ENCODE measurements around the gene STK26. TPM values are rescaled to one million over a fixed set of nuclear protein-coding genes. Genes with fewer than 3 reads are reported as not detected.
A peak's percentile ranks its signal among the peaks of the same experiment; 100 is the strongest.
"Not testable (repeated sequence)": the region's sequence is repeated elsewhere in the genome, so short reads cannot be mapped to it uniquely, and the experiment has no call there.

Gene STK26
- polyA plus RNA-seq, 3 donors from 2014 or later: 94.0 to 114 (median 104) TPM

GRCh38 chrX:132088864-132089263, 65.8 kb downstream of the STK26 start:
- DNase-seq: no peak
- H3K27ac Mint-ChIP-seq: no peak overlapping the region
- H3K9me3 Mint-ChIP-seq: no peaks in the 10 kb centered on the region
- H3K4me1 Mint-ChIP-seq: peaks cover 11 to 14% of the 10 kb centered on the region in 2 donors
- no peak overlapping the region for H3K4me3 Mint-ChIP-seq
- peaks cover 1 to 15% (median 8%) of the 10 kb centered on the region in 3 donors for H3K27me3 Mint-ChIP-seq (ENCODE audit: low read depth in 3 of 3)
- no peaks in the 10 kb centered on the region for H3K36me3 Mint-ChIP-seq

GRCh38 chrX:132090403-132091159, 67.5 kb downstream of the STK26 start:
- peak overlapping the region in 4 of 5 donors; percentile 16 to 64 (median 43) for H3K4me3 Mint-ChIP-seq
- peaks cover 11 to 14% of the 10 kb centered on the region in 2 donors for H3K4me1 Mint-ChIP-seq
- H3K27ac Mint-ChIP-seq: peak overlapping the region in 3 of 6 donors; percentile 31 to 58 (median 49)
- peak; percentile 3 to 17 (median 8) for DNase-seq
- H3K9me3 Mint-ChIP-seq: no peaks in the 10 kb centered on the region
- no peaks in the 10 kb centered on the region for H3K36me3 Mint-ChIP-seq
- H3K27me3 Mint-ChIP-seq (ENCODE audit: low read depth in 3 of 3): peaks cover 1 to 10% (median 9%) of the 10 kb centered on the region in 3 donors

- Mint-ChIP-seq H3K4me1 (peaks cover 11 to 14% of the 10 kb centered on the region in 2 donors), H3K9me3 (no peaks in the 10 kb centered on the region), H3K27me3 (ENCODE audit: low read depth in 3 of 3) (peaks cover 1 to 10% (median 9%) of the 10 kb centered on the region in 3 donors), H3K4me3 (no peak overlapping the region), H3K27ac (no peak overlapping the region), H3K36me3 (no peaks in the 10 kb centered on the region)
- peak; percentile 21 to 36 (median 36) for DNase-seq
Measured at GRCh38 chrX:132092439-132093065, 69.5 kb downstream of the STK26 start.

GRCh38 chrX:132093239-132093860, 70.2 kb downstream of the STK26 start:
- Mint-ChIP-seq H3K27ac (no peak overlapping the region), H3K9me3 (no peaks in the 10 kb centered on the region), H3K4me3 (no peak overlapping the region), H3K27me3 (ENCODE audit: low read depth in 3 of 3) (peaks cover 1 to 10% (median 6%) of the 10 kb centered on the region in 3 donors), H3K4me1 (peaks cover 11 to 14% of the 10 kb centered on the region in 2 donors), H3K36me3 (no peaks in the 10 kb centered on the region)
- DNase-seq: no peak

GRCh38 chrX:132094164-132094563, 71.1 kb downstream of the STK26 start:
- no peak overlapping the region for H3K27ac Mint-ChIP-seq
- peaks cover 11 to 14% of the 10 kb centered on the region in 2 donors for H3K4me1 Mint-ChIP-seq
- H3K27me3 Mint-ChIP-seq (ENCODE audit: low read depth in 3 of 3): peaks cover 1 to 10% (median 6%) of the 10 kb centered on the region in 3 donors
- peaks cover 0 to 1% (median 0%) of the 10 kb centered on the region in 6 donors for H3K9me3 Mint-ChIP-seq
- H3K36me3 Mint-ChIP-seq: no peaks in the 10 kb centered on the region
- DNase-seq: no peak
- no peak overlapping the region for H3K4me3 Mint-ChIP-seq

GRCh38 chrX:132098704-132099103, 75.6 kb downstream of the STK26 start:
- H3K9me3 Mint-ChIP-seq; DNase-seq; H3K4me1 Mint-ChIP-seq; H3K36me3 Mint-ChIP-seq; H3K4me3 Mint-ChIP-seq; H3K27ac Mint-ChIP-seq; H3K27me3 Mint-ChIP-seq (ENCODE audit: low read depth in 3 of 3): not testable (repeated sequence)

- DNase-seq: no peak
- peaks cover 0 to 1% (median 0%) of the 10 kb centered on the region in 6 donors for H3K9me3 Mint-ChIP-seq
- no peak overlapping the region for H3K4me3 Mint-ChIP-seq
- peaks cover 0 to 4% (median 1%) of the 10 kb centered on the region in 3 donors for H3K27me3 Mint-ChIP-seq (ENCODE audit: low read depth in 3 of 3)
- no peaks in the 10 kb centered on the region for H3K4me1 Mint-ChIP-seq
- no peaks in the 10 kb centered on the region for H3K36me3 Mint-ChIP-seq
- no peak overlapping the region for H3K27ac Mint-ChIP-seq
Measured at GRCh38 chrX:132101206-132101605, 78.1 kb downstream of the STK26 start.

- Mint-ChIP-seq H3K36me3 (no peaks in the 10 kb centered on the region), H3K4me1 (no peaks in the 10 kb centered on the region), H3K27ac (no peak overlapping the region), H3K4me3 (no peak overlapping the region), H3K9me3 (peaks cover 0 to 1% (median 0%) of the 10 kb centered on the region in 6 donors), H3K27me3 (ENCODE audit: low read depth in 3 of 3) (peaks cover 0 to 4% (median 1%) of the 10 kb centered on the region in 3 donors)
- DNase-seq: no peak
Measured at GRCh38 chrX:132101799-132102198, 78.7 kb downstream of the STK26 start.

- H3K27ac Mint-ChIP-seq: no peak overlapping the region
- no peak overlapping the region for H3K4me3 Mint-ChIP-seq
- no peaks in the 10 kb centered on the region for H3K9me3 Mint-ChIP-seq
- H3K4me1 Mint-ChIP-seq: no peaks in the 10 kb centered on the region
- peaks cover 2 to 5% (median 3%) of the 10 kb centered on the region in 3 donors for H3K27me3 Mint-ChIP-seq (ENCODE audit: low read depth in 3 of 3)
- no peaks in the 10 kb centered on the region for H3K36me3 Mint-ChIP-seq
- no peak for DNase-seq
Measured at GRCh38 chrX:132107291-132107690, 84.2 kb downstream of the STK26 start.

- DNase-seq: no peak
- Mint-ChIP-seq H3K36me3 (no peaks in the 10 kb centered on the region), H3K4me3 (no peak overlapping the region), H3K27me3 (ENCODE audit: low read depth in 3 of 3) (peaks cover 2 to 5% (median 4%) of the 10 kb centered on the region in 3 donors), H3K4me1 (no peaks in the 10 kb centered on the region), H3K9me3 (no peaks in the 10 kb centered on the region), H3K27ac (no peak overlapping the region)
Measured at GRCh38 chrX:132114607-132115006, 91.5 kb downstream of the STK26 start.

- no peak overlapping the region for H3K27ac Mint-ChIP-seq
- H3K9me3 Mint-ChIP-seq: no peaks in the 10 kb centered on the region
- no peaks in the 10 kb centered on the region for H3K4me1 Mint-ChIP-seq
- no peak for DNase-seq
- no peak overlapping the region for H3K4me3 Mint-ChIP-seq
- no peaks in the 10 kb centered on the region for H3K36me3 Mint-ChIP-seq
- H3K27me3 Mint-ChIP-seq (ENCODE audit: low read depth in 3 of 3): peaks cover 0 to 5% (median 4%) of the 10 kb centered on the region in 3 donors
Measured at GRCh38 chrX:132115792-132116191, 92.7 kb downstream of the STK26 start.

GRCh38 chrX:132118358-132118757, 95.3 kb downstream of the STK26 start:
- Mint-ChIP-seq H3K27me3 (ENCODE audit: low read depth in 3 of 3) (peaks cover 0 to 2% (median 0%) of the 10 kb centered on the region in 3 donors), H3K4me1 (no peaks in the 10 kb centered on the region), H3K4me3 (no peak overlapping the region), H3K9me3 (no peaks in the 10 kb centered on the region), H3K27ac (no peak overlapping the region), H3K36me3 (no peaks in the 10 kb centered on the region)
- DNase-seq: no peak

GRCh38 chrX:132119283-132119682, 96.2 kb downstream of the STK26 start:
- H3K27ac Mint-ChIP-seq: no peak overlapping the region
- H3K27me3 Mint-ChIP-seq (ENCODE audit: low read depth in 3 of 3): peaks cover 0 to 2% (median 0%) of the 10 kb centered on the region in 3 donors
- no peaks in the 10 kb centered on the region for H3K4me1 Mint-ChIP-seq
- no peak overlapping the region for H3K4me3 Mint-ChIP-seq
- no peaks in the 10 kb centered on the region for H3K36me3 Mint-ChIP-seq
- DNase-seq: no peak
- no peaks in the 10 kb centered on the region for H3K9me3 Mint-ChIP-seq

Data from immature natural killer cell (primary cell).